Measurements from ENCODE around the gene MPRIP. TPM values are rescaled to one million over a fixed set of nuclear protein-coding genes. Genes with fewer than 3 reads are reported as not detected.

Gene MPRIP
- polyA plus RNA-seq, 1 of the 3 experiments (the other 2 are of a cell fraction), result 64.4 TPM

DNA sequence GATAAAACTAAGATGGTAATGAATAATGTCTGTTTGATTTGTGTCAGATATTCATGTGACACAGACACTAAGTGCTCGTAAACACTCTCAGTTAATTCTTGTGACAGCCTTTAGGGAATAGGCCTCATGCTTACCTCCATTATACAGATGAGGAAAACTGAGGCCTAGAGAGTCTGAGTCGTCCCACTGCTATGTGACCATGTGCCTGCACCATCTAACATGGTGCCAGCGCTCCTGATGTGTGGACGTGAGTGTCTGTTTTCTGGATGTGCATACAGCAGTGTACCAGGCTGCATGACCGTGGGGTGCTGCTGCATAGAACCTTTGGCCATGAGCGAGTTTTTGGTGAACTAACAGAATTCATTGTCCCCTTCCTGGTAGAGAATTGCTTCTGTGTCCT lies 61.8 kb downstream of the MPRIP start:
- Histone ChIP-seq H3K4me3 (ENCODE audit: low read depth in 2 of 2, low read length in 1 of 2) (no peak overlapping the region), H2AFZ (ENCODE audit: low read depth) (no peak overlapping the region), H3K27me3 (ENCODE audit: insufficient read depth) (no peaks in the 10 kb centered on the region), H3K9ac (no peak overlapping the region), H3K4me2 (no peak overlapping the region), H4K20me1 (ENCODE audit: insufficient read depth) (peaks cover 83% of the 10 kb centered on the region), H3F3A (replicated peaks; ENCODE audit: insufficient read depth) (no peaks in the 10 kb centered on the region), H3K4me1 (ENCODE audit: control insufficient read depth in 1 of 2, insufficient read depth in 2 of 2, low read depth in 1 of 2, low read length in 1 of 2) (peaks cover 0 to 37% of the 10 kb centered on the region in 2 experiments; a peak in 1 of 4 replicates), H3K9me2 (no peaks in the 10 kb centered on the region), H3K27ac (ENCODE audit: low read depth in 2 of 2, low read length in 1 of 2) (no peak overlapping the region; a peak in 1 of 4 replicates), H3K79me2 (ENCODE audit: insufficient read depth) (peaks cover 88% of the 10 kb centered on the region), H3K36me3 (replicated peaks in 1 of 2; ENCODE audit: control insufficient read depth in 1 of 2, insufficient read depth in 2 of 2, low read length in 1 of 2) (peaks cover 5 to 10% of the 10 kb centered on the region in 2 experiments), H3K9me3 (no peaks in the 10 kb centered on the region)
- ChIA-PET POLR2A (interaction anchor here (0.5 kb wide), 1 partner anchor 10 kb away, joined by 3 read pairs; no protein-coding TSS in a partner anchor), CTCF (interaction anchor here (1.2 kb wide), 1 partner anchor 17 kb away, joined by 3 read pairs; no protein-coding TSS in a partner anchor)
- WGBS (ENCODE audit: low lambda C conversion rate), result 88% methylated on average over 6 of the region's 6 CpGs
- DNase-seq, result no peak
- no peak for TF ChIP-seq RCOR1 (IDR thresholded peaks at IDR 0.05; ENCODE audit: low read length)
- no peak for TF ChIP-seq NRF1 (IDR thresholded peaks at IDR 0.05; ENCODE audit: low read depth, low read length)

DNA sequence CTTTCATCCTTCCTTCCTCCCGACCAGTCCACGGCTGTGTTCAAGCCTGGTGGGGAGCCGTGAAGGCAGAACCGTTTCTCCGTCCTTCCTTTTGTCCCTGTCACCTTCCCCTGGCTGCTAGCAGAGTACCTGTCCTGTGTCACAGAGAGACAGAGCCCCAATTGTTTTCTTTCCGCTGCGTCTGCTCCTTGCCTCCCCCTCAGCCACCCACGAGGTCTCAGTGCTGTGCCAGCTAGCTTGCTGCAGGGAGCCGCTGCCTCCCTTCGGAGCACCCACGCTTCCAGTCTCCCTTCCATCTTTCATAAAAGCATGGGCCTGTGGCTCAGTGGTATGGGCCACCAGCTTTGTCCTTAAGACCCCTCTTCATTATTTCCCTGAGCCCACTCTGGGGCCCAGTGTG lies 62.2 kb downstream of the MPRIP start:
- no peaks in the 10 kb centered on the region for H3K27me3 ChIP-seq (ENCODE audit: insufficient read depth)
- H3K36me3 ChIP-seq (replicated peaks in 1 of 2; ENCODE audit: control insufficient read depth in 1 of 2, insufficient read depth in 2 of 2, low read length in 1 of 2), result peaks cover 5 to 10% of the 10 kb centered on the region in 2 experiments
- H3K4me2 ChIP-seq, result no peak overlapping the region
- H3K9me3 ChIP-seq, result no peaks in the 10 kb centered on the region
- H3K4me1 ChIP-seq (ENCODE audit: control insufficient read depth in 1 of 2, insufficient read depth in 2 of 2, low read depth in 1 of 2, low read length in 1 of 2), result peaks cover 0 to 40% of the 10 kb centered on the region in 2 experiments; a peak in 1 of 4 replicates
- 91% methylated on average over 11 of the region's 11 CpGs for WGBS (ENCODE audit: low lambda C conversion rate)
- no peaks in the 10 kb centered on the region for H3F3A ChIP-seq (replicated peaks; ENCODE audit: insufficient read depth)
- peaks cover 86% of the 10 kb centered on the region for H4K20me1 ChIP-seq (ENCODE audit: insufficient read depth)
- ChIA-PET POLR2A (interaction anchor here (0.5 kb wide), 1 partner anchor 10 kb away, joined by 3 read pairs; no protein-coding TSS in a partner anchor), CTCF (no interaction called here)
- no peak overlapping the region for H3K4me3 ChIP-seq (ENCODE audit: low read depth in 2 of 2, low read length in 1 of 2)
- peaks cover 88% of the 10 kb centered on the region for H3K79me2 ChIP-seq (ENCODE audit: insufficient read depth)
- no peak overlapping the region; a peak in 1 of 4 replicates for H3K27ac ChIP-seq (ENCODE audit: low read depth in 2 of 2, low read length in 1 of 2)
- no peak for DNase-seq
- H3K9me2 ChIP-seq, result no peaks in the 10 kb centered on the region
- H2AFZ ChIP-seq (ENCODE audit: low read depth), result no peak overlapping the region
- no peak for TF ChIP-seq NRF1 (IDR thresholded peaks at IDR 0.05; ENCODE audit: low read depth, low read length)
- no peak for TF ChIP-seq FOSL2 (IDR thresholded peaks at IDR 0.05; ENCODE audit: borderline replicate concordance, low read depth)
- TF ChIP-seq, protein P1, sequence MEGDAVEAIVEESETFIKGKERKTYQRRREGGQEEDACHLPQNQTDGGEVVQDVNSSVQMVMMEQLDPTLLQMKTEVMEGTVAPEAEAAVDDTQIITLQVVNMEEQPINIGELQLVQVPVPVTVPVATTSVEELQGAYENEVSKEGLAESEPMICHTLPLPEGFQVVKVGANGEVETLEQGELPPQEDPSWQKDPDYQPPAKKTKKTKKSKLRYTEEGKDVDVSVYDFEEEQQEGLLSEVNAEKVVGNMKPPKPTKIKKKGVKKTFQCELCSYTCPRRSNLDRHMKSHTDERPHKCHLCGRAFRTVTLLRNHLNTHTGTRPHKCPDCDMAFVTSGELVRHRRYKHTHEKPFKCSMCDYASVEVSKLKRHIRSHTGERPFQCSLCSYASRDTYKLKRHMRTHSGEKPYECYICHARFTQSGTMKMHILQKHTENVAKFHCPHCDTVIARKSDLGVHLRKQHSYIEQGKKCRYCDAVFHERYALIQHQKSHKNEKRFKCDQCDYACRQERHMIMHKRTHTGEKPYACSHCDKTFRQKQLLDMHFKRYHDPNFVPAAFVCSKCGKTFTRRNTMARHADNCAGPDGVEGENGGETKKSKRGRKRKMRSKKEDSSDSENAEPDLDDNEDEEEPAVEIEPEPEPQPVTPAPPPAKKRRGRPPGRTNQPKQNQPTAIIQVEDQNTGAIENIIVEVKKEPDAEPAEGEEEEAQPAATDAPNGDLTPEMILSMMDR (IDR thresholded peaks at IDR 0.05), result no peak
- TF ChIP-seq SMC3 (IDR thresholded peaks at IDR 0.05; ENCODE audit: low read depth, low read length), result no peak
- no peak for TF ChIP-seq GATA2 (CRISPR knock-in tag; IDR thresholded peaks at IDR 0.05)
- no peak for TF ChIP-seq EZH2phosphoT487 (IDR thresholded peaks at IDR 0.05; ENCODE audit: borderline replicate concordance, low read depth)
- TF ChIP-seq ELF1 (IDR thresholded peaks at IDR 0.05), result no peak
- no peak for TF ChIP-seq RAD21 (IDR thresholded peaks at IDR 0.05; ENCODE audit: low read length)
- no peak for TF ChIP-seq RFX5 (IDR thresholded peaks at IDR 0.05; ENCODE audit: low read length)
- TF ChIP-seq TCF12 (IDR thresholded peaks at IDR 0.05), result no peak
- TF ChIP-seq, protein P2, sequence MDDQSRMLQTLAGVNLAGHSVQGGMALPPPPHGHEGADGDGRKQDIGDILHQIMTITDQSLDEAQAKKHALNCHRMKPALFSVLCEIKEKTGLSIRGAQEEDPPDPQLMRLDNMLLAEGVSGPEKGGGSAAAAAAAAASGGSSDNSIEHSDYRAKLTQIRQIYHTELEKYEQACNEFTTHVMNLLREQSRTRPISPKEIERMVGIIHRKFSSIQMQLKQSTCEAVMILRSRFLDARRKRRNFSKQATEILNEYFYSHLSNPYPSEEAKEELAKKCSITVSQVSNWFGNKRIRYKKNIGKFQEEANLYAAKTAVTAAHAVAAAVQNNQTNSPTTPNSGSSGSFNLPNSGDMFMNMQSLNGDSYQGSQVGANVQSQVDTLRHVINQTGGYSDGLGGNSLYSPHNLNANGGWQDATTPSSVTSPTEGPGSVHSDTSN (IDR thresholded peaks at IDR 0.05), result no peak
- no peak overlapping the region for H3K9ac ChIP-seq
